Measurements from ENCODE around the gene DUOXA1. TPM values are rescaled to one million over a fixed set of nuclear protein-coding genes. Genes with fewer than 3 reads are reported as not detected.

DUOXA1 gene
- total and polyA plus RNA-seq, 2 experiments from 2014 or later: not detected

DNA sequence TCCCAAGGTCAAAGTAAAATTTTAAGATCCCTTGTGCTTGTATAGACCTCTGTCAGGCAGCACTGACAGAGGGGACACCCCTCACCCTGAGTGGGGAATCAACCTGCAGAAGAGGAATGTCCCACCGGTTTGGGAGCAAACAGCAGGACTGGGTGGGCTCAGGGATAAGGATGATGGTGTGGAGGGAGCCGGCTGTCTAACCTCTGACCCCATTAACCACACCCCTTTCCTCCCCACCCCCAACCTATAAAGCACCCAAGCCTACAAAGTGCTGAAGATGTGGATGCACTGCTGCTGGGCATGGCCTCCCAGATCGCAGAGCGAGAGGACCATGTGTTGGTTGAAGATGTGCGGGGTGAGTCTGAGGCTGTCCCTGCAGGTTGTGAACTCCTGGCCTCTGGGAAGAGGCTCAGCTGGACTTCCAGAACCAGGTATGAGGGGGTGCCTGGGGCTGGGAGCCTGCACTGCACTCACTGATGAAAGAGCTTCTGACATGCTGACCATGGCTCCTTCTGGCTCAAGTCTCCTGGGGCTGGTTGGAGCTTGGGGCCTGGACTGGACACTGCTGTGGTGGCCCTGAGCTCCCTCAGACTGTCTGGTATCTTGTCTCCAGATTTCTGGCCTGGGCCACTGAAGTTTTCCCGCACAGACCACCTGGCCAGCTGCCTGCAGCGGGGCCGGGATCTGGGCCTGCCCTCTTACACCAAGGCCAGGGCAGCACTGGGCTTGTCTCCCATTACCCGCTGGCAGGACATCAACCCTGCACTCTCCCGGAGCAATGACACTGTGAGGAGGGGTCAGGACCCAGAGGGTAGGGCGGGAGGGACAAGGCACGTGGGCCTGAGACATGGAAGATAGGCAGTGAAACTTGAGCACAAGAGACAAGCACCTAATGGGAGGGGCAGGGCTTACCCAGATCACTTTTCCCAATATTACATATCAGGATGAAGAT lies 9.4 kb upstream of the DUOXA1 start (continued):
- TF ChIP-seq ZNF462 (CRISPR knock-in tag; IDR thresholded peaks at IDR 0.05): no peak
- TF ChIP-seq CREB1 (CRISPR knock-in tag; IDR thresholded peaks at IDR 0.05; ENCODE audit: low read depth): no peak
- TF ChIP-seq STAT1 (IDR thresholded peaks at IDR 0.05; ENCODE audit: unreplicated experiment): no peak
- TF ChIP-seq POLR2AphosphoS5 (IDR thresholded peaks at IDR 0.05; ENCODE audit: low read depth): no peak
- TF ChIP-seq ETS1 (IDR thresholded peaks at IDR 0.05): no peak
- TF ChIP-seq REST (IDR thresholded peaks at IDR 0.05; ENCODE audit: unreplicated experiment): no peak
